ENCODE results near the gene TNFRSF14.

GRCh38 chr1:2519029-2519685, 37.0 kb upstream of the TNFRSF14 start:
- TF ChIP-seq CTCF (conservative IDR thresholded peaks at IDR 0.05; ENCODE audit: low read length) (no peak), EZH2phosphoT487 (IDR thresholded peaks at IDR 0.05; ENCODE audit: borderline replicate concordance, low read depth, low read length) (no peak)
